GM19395 (cell line): Measurements from ENCODE around the gene DYNC1I2.

ENCODE experiments used
- ATAC-seq: cut with Tn5 transposase; IDR thresholded peaks from one replicate; pipeline ENCODE4 v1.9.1; 2021; ENCODE audit warnings: mild to moderate bottlenecking, moderate library complexity; ENCODE audit not compliant: unreplicated experiment

Gene DYNC1I2

DNA sequence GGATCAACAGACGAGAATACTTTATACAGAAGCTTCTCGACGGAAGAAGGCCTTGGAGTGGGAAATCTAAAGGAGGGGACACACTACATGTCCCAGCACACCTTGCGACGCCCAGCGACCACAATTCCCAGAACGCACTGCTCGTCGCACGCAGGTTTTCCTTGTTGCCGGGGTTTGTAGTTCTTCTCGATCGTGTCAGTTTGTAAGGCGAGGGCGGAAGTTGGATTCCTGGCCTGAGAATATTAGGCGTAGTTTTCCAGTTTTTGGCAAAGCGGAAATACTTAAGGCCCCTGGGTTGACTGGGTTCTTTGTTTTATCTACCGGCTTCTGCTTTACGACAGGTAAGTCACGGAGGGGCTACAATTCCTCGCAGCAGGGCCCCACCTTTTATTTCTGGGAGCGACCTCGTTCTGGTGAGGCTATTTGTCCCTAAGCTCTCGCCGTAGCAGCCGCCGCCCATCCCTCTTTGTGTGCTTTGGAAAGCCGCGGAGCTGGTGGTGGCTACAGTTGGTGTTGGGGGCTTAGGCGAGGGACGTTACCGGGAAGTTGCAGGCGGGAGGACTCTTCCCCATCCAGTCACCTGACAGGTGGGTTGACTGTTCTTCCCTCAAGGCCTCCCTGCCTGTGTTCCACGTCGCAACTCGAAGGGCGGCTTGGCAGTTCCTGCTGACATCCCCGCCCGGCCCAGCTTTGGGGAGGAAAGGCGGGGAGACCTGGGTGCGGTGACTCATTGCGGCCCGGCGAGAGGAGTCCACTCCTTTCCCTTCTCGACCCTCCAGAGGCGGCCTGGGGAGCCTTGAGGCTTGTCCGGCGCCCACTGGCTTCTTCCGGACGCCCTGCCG lies at the start of gene DYNC1I2:
Gene DYNC1I2 (plus strand): TSS at position 183 of the 842 bp plus-strand sequence. CDS start 2,687 bp downstream, outside the sequence.
- peak; percentile 91 for ATAC-seq

DNA sequence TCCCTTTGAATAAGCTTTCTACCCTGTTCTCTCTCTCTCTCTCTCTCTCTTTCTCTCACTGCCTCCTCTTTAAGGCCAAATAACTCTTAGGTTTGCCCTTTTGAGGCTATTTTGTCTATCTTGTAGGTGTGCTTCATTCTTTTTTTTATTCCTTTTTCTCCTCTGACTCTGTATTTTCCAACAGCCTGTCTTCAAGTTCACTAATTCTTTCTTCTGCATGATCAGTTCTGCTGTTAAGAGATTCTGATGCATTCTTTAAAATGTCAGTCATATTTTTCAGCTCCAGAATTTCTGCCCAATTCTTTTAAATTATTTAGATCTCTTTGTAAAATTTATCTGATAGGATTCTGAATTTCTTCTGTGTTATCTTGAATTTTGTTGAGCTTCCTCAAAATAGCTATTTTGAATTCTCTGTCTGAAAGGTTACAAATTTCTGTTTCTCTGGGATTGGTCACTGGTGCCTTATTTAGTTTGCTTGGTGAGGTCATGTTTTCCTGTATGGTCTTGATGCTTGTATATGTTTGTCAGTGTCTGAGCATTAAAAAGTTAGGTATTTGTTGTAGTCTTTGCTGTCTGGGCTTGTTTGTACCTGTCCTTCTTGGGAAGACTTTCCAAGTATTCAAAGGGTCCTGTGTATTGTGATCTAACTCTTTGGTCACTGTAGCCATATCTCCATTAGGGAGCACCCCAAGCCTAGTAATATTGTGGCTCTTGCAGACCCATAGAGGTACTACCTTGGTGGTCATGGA lies 35.4 kb upstream of the DYNC1I2 start:
- ATAC-seq = no peak

DNA sequence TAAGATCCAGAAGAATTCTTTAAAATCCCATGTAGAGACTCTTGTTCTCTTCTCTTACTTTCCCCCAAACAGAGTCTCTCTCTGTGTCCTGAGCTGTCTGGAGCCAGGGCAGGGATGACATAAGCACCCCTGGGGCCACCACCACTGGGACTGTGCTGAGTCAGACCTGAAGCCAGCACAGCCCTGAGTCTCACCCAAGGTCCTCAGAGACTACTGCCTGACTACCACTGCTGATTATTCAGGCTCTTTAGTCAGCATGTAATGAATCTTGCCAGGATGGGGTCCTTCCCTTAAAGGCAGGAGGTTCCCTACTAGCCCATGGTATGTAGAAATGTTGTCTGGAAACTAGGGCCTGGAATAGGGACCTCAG lies 34.9 kb upstream of the DYNC1I2 start:
- no peak for ATAC-seq

DNA sequence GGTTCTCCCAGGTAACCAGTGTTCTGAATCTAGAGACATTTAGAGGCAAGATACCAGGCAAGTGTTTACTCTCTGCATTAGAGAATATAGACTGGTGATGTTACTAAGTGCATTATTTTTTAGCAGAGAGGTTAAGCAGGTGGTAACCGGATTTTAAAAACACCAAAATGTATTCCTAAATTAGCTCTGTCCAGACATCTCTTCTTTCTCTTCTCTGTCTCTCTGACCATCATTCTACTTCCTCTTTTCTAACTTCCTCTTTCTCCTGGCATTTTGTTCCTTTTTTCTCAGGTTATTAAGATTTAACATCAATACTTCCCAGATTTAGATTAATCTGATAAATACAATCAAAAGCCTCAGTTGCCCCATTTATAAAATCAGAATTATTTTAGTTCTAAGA lies 31.7 kb upstream of the DYNC1I2 start:
- ATAC-seq = peak; percentile 64

DNA sequence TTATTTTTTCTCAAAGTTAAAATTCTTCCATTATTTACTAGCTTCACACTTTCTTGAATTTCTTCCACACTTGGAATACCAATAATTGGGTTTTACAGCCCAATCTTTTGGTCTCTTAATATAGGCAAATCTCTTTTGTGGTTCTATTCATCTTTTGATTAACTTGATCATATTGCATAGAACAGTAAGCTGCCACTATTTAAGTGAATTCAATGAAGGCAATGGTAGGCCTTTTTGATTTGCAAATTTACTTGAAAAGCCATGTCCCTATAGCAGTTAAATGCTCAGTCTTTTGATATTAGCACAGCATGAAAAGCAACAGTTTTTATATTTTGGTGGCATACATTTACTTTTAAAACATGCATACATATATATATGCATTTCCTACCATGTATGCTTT lies 20.2 kb upstream of the DYNC1I2 start:
- no peak for ATAC-seq

DNA sequence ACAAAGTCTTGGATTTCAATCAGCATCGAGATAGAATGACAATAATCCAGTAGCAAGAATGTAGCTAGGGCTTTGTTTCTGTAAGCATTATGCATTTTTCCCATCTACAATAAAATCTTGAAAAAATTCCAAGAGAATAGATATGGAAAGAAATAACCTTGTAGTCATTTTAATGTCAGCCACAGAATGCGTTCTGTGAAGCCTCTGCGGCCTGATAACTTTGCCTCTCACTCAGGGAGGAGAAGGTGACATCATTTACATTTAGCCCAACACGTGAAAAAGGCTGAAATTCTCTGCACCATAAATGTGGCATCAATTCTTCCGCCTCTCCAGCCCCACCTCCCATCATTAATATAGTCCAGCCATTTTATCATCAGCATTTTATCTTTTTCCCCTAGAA lies 19.1 kb upstream of the DYNC1I2 start:
- ATAC-seq = no peak

DNA sequence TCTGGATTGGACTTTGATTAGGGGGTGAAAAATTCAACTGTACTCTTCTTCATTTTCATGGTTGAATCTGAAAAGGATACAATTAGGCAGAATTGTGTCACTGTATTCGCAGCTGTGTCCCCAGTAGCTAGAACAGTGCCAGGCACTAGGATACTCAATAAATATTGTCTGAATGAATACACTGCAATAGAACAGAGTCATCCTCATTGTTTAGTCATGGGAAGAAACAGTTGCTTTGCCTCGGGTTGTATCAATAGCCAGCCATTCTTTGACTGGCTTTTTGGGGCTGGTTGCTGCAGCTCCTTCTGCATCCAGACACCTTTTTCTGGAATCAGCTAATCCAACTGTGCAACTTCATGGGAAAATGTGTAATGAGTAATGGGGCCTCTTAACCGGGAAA lies 18.1 kb upstream of the DYNC1I2 start:
- no peak for ATAC-seq

DNA sequence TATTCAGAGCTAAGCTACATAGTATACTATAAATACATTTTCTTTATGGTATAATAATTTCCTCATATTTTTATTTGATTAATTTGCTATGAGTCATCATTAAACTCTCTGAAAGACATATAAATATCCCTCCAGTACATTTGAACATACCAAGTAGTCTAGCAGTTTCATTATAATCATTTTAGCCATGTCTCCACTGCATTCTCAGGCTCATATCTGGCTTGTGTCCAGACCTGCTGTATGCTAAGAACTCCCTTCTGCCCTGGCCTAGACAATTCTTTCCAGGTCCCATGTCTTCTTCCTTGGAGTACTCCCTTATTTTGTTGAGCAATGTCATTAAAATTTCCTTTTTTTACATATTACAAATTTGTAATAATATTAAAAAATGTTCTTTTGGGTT lies 16.6 kb upstream of the DYNC1I2 start:
- ATAC-seq = no peak

DNA sequence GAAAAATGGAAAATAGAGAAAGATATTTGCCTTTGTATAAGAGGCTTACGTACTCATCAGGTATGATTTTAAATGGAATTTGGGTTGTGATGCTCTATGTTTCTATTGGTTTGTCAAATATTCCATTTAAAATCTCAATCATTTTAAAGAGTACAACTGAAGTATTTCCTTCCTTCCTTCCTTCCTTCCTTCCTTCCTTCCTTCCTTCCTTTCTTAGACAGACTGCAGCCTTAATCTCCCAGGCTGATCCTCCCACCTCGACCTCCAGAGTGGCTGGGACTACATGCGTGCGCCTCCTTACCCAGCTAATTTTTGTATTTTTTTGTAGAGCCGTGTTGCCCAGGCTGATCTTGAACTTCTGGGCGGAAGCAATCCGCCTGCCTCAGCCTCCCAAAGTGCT lies 15.4 kb upstream of the DYNC1I2 start:
- no peak for ATAC-seq

DNA sequence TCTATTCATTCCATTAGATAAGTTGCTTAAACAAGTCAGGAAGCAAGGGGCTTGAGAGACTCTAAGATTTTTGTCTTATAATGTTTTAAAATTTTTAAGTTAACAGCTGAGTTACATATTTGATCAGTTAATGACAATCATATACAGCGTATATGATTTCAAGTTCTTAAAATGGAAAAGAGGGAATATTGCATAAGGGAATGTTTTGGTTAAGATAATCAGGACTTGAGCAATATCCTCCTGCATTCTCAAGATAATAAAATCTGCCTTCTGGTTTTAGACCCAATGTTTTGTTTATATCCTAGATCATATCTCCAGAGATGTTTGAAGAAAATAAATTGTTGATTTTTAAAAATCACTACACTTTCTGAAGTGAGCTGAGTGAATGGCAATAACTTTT lies 13.4 kb upstream of the DYNC1I2 start:
- no peak for ATAC-seq

DNA sequence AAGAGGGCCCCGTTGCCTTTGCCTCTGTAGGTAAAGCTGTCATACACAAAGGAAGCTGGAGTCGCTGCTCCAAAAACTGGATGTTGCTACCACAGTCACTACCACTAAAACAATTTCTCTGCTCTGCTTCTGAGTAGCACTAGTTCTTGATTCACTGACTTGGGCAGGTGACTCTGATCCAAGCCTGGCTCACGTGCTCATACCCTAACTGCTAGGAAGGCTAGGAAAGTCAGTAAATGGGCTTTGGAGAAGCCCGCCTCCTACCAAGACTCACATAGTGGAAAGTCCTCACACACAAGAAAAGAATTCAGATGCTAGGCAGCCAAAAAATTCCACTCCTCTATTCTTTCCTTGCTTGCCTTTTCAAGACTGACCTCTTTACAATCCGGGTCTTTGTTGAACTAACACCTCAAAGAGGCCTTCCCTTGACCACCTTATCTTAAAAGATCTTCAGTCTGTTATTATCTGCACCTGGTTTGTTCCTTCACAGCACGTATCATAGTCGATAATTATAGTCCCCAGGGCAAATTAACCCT lies 11.4 kb upstream of the DYNC1I2 start:
- no peak for ATAC-seq

DNA sequence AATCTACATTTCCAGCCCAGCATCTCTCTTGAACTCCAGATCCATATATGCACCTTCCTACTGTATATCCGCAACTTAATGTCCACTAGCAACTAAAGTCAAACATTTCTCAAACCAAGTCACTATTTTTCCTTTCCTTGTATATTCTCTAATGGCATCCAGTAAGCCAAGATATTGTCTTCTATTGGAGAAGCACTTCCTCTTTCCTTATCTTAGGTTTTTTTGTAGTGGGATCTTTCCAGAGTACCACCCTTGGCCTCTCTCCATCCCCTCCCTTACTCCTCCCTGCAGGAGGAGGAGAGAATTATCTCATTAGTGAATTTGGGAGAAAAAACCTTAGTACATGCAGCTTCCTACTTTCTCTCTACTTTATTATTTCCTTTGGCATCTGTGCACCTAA lies 8.7 kb upstream of the DYNC1I2 start:
- ATAC-seq = no peak

DNA sequence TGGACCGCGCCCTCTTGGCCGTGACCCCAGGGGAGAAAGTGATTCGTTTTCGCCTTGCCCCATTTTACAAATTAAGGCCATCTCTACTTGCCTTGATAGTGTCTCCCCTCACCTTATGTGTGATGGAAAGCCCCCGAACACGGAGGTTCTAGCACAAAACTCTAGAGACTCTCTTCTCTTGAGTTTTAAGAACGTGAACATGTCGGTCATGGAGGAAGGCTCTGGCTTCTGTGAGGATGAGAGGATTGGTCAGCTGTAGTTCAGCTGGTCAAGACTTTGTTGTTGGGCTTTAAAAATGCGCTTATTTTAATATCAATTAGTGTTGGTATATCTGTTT lies 828 bp downstream of the DYNC1I2 start:
- peak; percentile 31 for ATAC-seq

DNA sequence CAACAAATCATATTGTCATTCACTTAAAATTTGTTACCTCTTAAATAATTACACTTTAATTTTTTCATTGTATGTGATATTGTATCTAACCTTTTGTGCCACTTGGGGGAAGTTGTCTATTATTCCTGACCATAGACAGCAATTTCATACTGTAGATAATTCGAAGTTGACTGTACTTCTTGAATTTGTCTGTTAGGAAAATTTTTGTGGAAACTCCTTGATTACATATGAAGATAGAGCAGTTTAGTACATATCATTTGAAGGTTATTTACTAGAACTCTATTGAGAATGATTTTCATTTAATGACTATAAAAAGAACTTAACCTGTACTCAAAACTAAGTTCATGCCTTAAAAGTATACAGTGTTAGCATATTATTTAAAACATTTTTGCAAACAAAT lies 5.1 kb downstream of the DYNC1I2 start:
- no peak for ATAC-seq

DNA sequence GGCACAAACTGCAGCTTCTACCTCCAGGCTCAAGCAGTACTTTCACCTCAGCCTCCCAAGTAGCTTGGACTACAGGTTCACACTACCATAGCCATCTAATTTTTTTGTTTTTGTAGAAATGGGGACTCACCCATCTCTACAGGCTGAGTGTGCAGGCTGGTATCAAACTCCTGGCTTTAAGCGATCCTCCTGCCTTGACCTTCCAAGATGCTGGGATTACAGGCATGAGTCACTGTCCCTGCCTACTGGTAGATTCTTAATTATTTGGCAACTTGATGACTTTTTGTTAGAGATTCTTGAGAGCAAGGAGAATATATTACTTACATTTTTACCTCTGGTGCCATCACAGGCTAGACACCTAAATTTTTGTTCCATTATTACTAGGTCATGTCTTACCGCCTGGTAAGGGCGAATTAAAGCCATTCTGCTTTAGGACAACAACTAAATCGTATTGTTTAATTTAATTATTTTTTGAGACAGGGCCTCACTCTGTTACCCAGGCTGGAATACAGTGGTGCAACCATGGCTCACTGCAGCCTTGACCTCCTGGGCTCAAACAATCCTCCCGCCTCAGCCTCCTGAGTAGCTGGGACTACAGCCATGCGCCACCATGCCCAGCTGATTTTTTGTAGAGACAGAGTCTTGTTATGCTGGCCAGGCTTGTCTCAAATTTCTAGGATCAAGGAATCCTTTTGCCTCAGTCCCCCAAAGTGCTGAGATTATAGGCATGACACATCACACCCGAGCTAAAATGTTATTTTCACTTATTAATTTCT lies 15.7 kb downstream of the DYNC1I2 start:
- ATAC-seq = no peak

DNA sequence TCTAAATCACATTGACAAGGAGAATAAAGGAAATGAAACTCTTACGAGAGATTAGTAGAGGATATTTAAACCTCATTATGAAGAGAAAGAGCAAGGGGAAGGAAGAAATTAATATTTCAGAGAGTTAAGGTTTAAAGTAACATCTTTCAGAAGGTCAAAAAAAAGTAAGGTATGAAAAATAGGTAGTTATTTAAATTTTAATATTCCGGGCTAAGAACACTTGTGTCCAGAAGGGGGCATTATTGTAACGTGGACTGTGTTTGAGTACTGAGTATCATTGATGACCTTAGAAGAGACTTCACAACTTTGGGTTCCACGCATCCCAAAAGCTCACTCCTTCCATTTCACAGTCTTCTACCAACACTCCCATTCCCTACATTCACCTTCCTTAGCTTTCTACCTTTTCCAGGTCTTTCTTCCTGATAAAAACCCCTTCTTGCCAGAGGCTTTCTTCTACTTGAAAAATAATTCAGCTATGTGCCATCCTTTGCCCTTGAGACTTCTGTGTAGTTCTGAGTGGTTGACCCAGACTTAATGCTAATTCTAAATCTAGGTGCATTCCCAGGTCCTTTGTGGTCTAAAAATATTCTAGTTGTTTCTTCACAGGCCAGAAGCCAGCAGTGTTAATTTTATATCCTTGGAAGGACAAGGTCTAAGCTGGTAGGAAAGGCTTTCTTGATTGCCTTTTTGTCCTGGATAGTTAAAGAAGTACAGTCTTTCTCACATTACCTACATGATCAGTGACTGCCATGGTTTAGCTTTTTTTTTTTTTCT lies 16.5 kb downstream of the DYNC1I2 start:
- no peak for ATAC-seq

DNA sequence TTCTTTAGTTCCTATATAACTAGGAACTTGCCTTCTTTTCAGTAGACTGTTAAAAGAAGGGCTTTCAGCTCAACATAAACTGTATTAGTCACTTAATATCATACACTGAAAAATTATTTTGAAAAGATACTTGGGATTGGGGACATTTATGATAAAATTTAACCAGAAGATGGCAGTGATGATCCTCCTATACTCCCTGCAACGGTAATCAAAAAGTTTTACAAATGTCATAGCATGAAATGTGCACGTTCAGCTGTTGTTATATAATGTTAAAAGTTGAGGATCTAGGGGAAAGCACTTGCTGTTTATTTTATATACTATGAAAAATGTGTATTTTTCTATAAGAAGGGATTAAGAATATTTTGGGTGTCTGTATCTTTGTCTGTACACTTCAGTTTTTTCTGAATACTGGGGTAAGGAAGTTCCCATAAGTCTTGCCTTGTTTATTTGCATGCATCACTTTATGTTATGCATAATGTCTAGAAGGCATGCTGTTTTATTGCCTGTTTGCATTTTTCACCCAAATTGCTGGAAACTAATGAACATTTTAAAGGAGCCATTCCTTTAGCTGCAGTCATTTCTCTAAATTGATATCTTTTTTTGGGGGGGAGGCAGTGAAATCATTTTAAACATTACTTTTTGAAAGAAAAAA lies 19.0 kb downstream of the DYNC1I2 start:
- ATAC-seq = no peak

DNA sequence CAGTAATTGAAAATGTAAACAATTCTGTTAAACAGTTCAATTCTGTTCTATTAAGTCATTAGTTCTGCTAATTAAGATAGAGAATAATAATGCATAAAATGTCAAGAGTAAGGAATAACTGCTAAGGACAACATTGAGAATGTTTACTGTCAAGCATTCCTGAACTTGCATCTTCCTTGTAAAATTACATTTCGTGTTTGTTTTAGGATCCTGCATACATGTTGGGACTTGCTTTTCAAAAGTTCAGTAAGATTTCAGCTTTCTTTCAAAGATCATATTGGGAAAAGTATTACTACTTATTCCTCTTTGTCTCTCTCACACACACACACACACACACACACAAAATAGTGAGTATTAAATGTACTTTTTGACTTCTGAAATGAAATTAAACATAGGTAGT lies 20.5 kb downstream of the DYNC1I2 start:
- ATAC-seq = no peak

DNA sequence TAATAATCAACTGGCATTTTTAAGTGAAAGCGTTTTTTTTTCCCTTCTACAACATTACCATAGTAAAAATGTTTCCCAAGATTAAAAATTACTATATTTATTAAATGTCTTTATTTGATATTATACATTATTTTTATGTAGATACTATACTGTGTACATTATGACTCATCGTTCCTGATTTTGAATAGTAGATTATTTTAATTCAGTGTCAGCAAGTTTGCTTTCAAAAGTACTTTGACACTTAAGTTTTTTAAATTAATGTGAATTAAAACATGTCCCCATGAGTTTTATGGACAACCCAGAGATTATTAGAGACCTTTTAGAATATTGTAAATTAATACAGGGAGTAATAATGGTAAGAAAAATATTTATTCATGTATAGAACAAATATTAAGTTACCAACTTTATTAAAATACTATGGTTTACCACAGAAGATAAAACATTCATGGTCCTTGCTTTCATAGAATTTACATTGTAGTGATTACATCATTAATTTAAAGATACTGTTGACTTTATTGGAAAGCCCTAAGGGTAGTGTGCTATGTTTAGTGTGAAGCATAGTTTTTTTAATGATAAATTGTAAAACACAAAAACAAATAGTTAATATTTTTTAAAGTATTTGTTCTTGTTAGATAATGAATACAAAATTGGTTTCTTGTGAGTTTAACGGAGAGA lies 21.9 kb downstream of the DYNC1I2 start:
- ATAC-seq = no peak

DNA sequence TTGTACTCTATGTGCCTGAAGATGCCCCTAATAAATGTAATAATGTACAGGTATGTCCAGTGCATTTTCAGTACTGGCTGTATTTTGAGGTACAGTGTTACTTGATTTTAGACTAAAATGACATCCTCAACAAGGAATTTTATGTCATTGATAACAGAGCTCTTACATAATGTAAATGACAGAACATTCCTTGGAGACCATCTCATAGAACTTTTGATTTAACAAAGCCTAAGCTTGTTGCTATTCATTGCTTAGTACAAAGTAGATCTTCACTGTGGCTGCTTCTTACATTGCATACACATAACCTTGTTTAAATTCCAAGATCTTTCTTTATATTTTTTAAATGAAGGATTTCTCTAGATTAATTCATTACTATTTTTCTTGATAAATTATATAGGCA lies 24.1 kb downstream of the DYNC1I2 start:
- no peak for ATAC-seq
